CD4-positive, alpha-beta T cell (primary cell): ENCODE measurements around the gene IRF5. TPM values are rescaled to one million over a fixed set of nuclear protein-coding genes. Genes with fewer than 3 reads are reported as not detected.
A peak's percentile ranks its signal among the peaks of the same experiment; 100 is the strongest.

Source experiments
- ATAC-seq: fragments of 200-7000 bp; cut with Tn5 transposase; one replicate; pipeline ENCODE4 v1.10.0; 2022; ENCODE audit warnings: mild to moderate bottlenecking; ENCODE audit not compliant: poor library complexity
- CTCF ChIA-PET: fragments of 350-600 bp; sonication (Branson Sonifier 250); formaldehyde crosslinking; loops from one replicate; lab custom pipeline; 2021; ENCODE audit warnings: antibody characterized with exemption, inconsistent platforms; lab: Charles Lee
- POLR2A ChIA-PET: fragments of 350-600 bp; sonication (Branson Sonifier 250); formaldehyde crosslinking; loops from one replicate; lab custom pipeline; 2021; ENCODE audit warnings: antibody characterized with exemption, inconsistent platforms; lab: Charles Lee
- DNase-seq, 14 experiments: peaks; one replicate each; pipeline ENCODE4 v3.0.0-alpha.2; 2013 to 2020; ENCODE audit warnings: mixed read lengths in 2 of 14
- H3K27ac ChIP-seq, 2 donors: one replicate each; pipeline versions ENCODE4 v1.5.1 to v1.7.0; 2013; ENCODE audit warnings: low read length in 2 of 2, low read depth in 1 of 2, mild to moderate bottlenecking in 1 of 2
- H3K27me3 ChIP-seq, 2 experiments: 1 replicate in 1 of 2; 2 replicates in 1 of 2; pipeline versions ENCODE4 v1.6.1 to v1.7.0; 2013; ENCODE audit warnings: low read length in 2 of 2, control low read depth in 1 of 2, mild to moderate bottlenecking in 1 of 2, moderate library complexity in 1 of 2; ENCODE audit not compliant: insufficient read depth in 2 of 2, control insufficient read depth in 1 of 2
- H3K36me3 ChIP-seq: one replicate; pipeline ENCODE4 v1.6.1; 2013; ENCODE audit warnings: low read length, control low read depth; ENCODE audit not compliant: insufficient read depth
- H3K4me1 ChIP-seq: one replicate; pipeline ENCODE4 v1.6.1; 2013; ENCODE audit warnings: low read length, control low read depth; ENCODE audit not compliant: insufficient read depth
- H3K4me3 ChIP-seq: one replicate; pipeline ENCODE4 v1.5.1; 2013; ENCODE audit warnings: mild to moderate bottlenecking, low read length, moderate library complexity
- H3K9me3 ChIP-seq, 2 experiments: 1 replicate in 1 of 2; 2 replicates in 1 of 2; pipeline versions ENCODE4 v1.6.1 to v1.7.0; 2013; ENCODE audit warnings: low read length in 2 of 2, mild to moderate bottlenecking in 2 of 2, control low read depth in 1 of 2, moderate library complexity in 1 of 2; ENCODE audit not compliant: control insufficient read depth in 1 of 2, insufficient read depth in 1 of 2
- H3K27ac Mint-ChIP-seq: one replicate; pipeline ENCODE4 v1.8.0; 2020; ENCODE audit warnings: mixed read lengths
- H3K27me3 Mint-ChIP-seq: one replicate; pipeline ENCODE4 v1.8.0; 2021; ENCODE audit warnings: mixed read lengths
- H3K36me3 Mint-ChIP-seq: one replicate; pipeline ENCODE4 v1.8.0; 2021; ENCODE audit warnings: low read depth, mixed read lengths
- H3K4me1 Mint-ChIP-seq: one replicate; pipeline ENCODE4 v1.8.0; 2021; ENCODE audit warnings: low read depth, mixed read lengths
- H3K4me3 Mint-ChIP-seq: one replicate; pipeline ENCODE4 v1.8.0; 2020; ENCODE audit warnings: mild to moderate bottlenecking, mixed read lengths
- H3K9me3 Mint-ChIP-seq: one replicate; pipeline ENCODE4 v1.8.0; 2020; ENCODE audit warnings: mixed read lengths
- CTCF ChIP-seq: fragments of 200-600 bp; IDR thresholded peaks from one replicate; pipeline ENCODE4 v1.8.0; 2022; ENCODE audit warnings: antibody characterized with exemption, mild to moderate bottlenecking
- intact Hi-C, 2 experiments: fragments of 100-400 bp; cut with DNase I in 1 of 2; cut with micrococcal nuclease in 1 of 2; formaldehyde crosslinking; loops; one replicate each; pipeline versions ENCODE4 v1.15.1 to v1.9.0; 2023 to 2025; cut with DNase I, micrococcal nuclease
- total RNA-seq, 174 experiments: library from RNA in 2 of 174; stranded (reverse) in 2 of 174; gene quantifications; one replicate each; pipeline ENCODE4 v1.2.3 and lab custom pipeline; 2021 to 2026

The IRF5 gene
- total RNA-seq, 2 experiments from 2014 or later: 1.7 to 1.8 TPM

- Histone ChIP-seq H3K27me3 (peaks cover 22 to 32% of the 10 kb centered on the region in 2 experiments), H3K4me1 (peaks cover 13% of the 10 kb centered on the region), H3K9me3 (peaks cover 0 to 8% of the 10 kb centered on the region in 2 experiments), H3K36me3 (no peaks in the 10 kb centered on the region), H3K27ac (no peak overlapping the region), H3K4me3 (peak overlapping the region; percentile 36)
- peaks cover 6% of the 10 kb centered on the region for H3K4me1 Mint-ChIP-seq
- H3K27me3 Mint-ChIP-seq: peaks cover 58% of the 10 kb centered on the region
- H3K9me3 Mint-ChIP-seq: no peaks in the 10 kb centered on the region
- intact Hi-C loops: no loop called here
- no peak for DNase-seq
- TF ChIP-seq CTCF: no peak
- ChIA-PET POLR2A (no interaction called here), CTCF (no interaction called here)
- H3K36me3 Mint-ChIP-seq: no peaks in the 10 kb centered on the region
- H3K27ac Mint-ChIP-seq: no peak overlapping the region
- no peak for ATAC-seq
- no peak overlapping the region for H3K4me3 Mint-ChIP-seq
Measured at GRCh38 chr7:128915841-128916642, 21.7 kb upstream of the IRF5 start.

DNA sequence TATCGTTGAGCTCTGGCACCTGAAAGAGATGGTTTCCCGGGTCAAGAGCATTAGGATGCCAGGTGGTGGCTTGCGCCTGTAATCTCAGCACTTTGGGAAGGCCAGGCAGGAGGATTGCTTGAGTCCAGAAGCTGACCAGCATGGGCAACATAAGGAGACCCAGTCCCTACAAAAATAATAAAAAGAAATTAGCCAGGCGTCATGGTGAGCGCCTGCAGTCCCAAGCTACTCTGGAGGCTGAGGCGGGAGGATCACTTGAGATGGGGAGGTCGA is 21.1 kb upstream of the IRF5 start:
- H3K4me3 ChIP-seq: no peak overlapping the region
- ChIA-PET POLR2A (no interaction called here), CTCF (no interaction called here)
- no peaks in the 10 kb centered on the region for H3K36me3 Mint-ChIP-seq
- H3K27me3 ChIP-seq: peaks cover 19 to 28% of the 10 kb centered on the region in 2 experiments
- no peaks in the 10 kb centered on the region for H3K36me3 ChIP-seq
- DNase-seq (no peak), ATAC-seq (no peak)
- no peaks in the 10 kb centered on the region for H3K9me3 Mint-ChIP-seq
- peaks cover 0 to 8% of the 10 kb centered on the region in 2 experiments for H3K9me3 ChIP-seq
- peaks cover 6% of the 10 kb centered on the region for H3K4me1 Mint-ChIP-seq
- H3K27ac ChIP-seq: no peak overlapping the region
- H3K4me3 Mint-ChIP-seq: no peak overlapping the region
- H3K4me1 ChIP-seq: peaks cover 13% of the 10 kb centered on the region
- TF ChIP-seq CTCF: no peak
- H3K27ac Mint-ChIP-seq: no peak overlapping the region
- intact Hi-C loops: no loop called here
- H3K27me3 Mint-ChIP-seq: peaks cover 53% of the 10 kb centered on the region

- ChIA-PET CTCF (no interaction called here), POLR2A (no interaction called here)
- H3K4me3 Mint-ChIP-seq: no peak overlapping the region
- peaks cover 47% of the 10 kb centered on the region for H3K27me3 Mint-ChIP-seq
- H3K36me3 Mint-ChIP-seq: no peaks in the 10 kb centered on the region
- Histone ChIP-seq H3K27ac (no peak overlapping the region), H3K36me3 (no peaks in the 10 kb centered on the region), H3K4me3 (no peak overlapping the region), H3K27me3 (peaks cover 19 to 26% of the 10 kb centered on the region in 2 experiments), H3K4me1 (peaks cover 13% of the 10 kb centered on the region), H3K9me3 (peaks cover 0 to 8% of the 10 kb centered on the region in 2 experiments)
- TF ChIP-seq CTCF: no peak
- no peaks in the 10 kb centered on the region for H3K9me3 Mint-ChIP-seq
- intact Hi-C loops: no loop called here
- H3K27ac Mint-ChIP-seq: no peak overlapping the region
- DNase-seq (no peak), ATAC-seq (no peak)
- H3K4me1 Mint-ChIP-seq: peaks cover 6% of the 10 kb centered on the region
Measured at GRCh38 chr7:128917122-128917521, 20.6 kb upstream of the IRF5 start.
